ENCODE measurements around the gene CCDC179.

CCDC179 gene

GRCh38 chr11:22809893-22810292 lies 50.4 kb downstream of the CCDC179 start:
- TF ChIP-seq CTCF (conservative IDR thresholded peaks at IDR 0.05; ENCODE audit: low read depth, low read length) = no peak
- DNase-seq (ENCODE audit: low read depth) = no peak
- no peak overlapping the region for H3K4me3 ChIP-seq (ENCODE audit: low read depth, low read length)

- no peak for DNase-seq (ENCODE audit: low read depth)
- H3K4me3 ChIP-seq (ENCODE audit: low read depth, low read length) = no peak overlapping the region
- TF ChIP-seq CTCF (conservative IDR thresholded peaks at IDR 0.05; ENCODE audit: low read depth, low read length) = no peak
These were observed 51.6 kb downstream of the CCDC179 start for GRCh38 chr11:22808571-22809197.

- no peak overlapping the region for H3K4me3 ChIP-seq (ENCODE audit: low read depth, low read length)
- DNase-seq (ENCODE audit: low read depth) = peak; percentile 44
- no peak for TF ChIP-seq CTCF (conservative IDR thresholded peaks at IDR 0.05; ENCODE audit: low read depth, low read length)
These were observed 52.3 kb downstream of the CCDC179 start for GRCh38 chr11:22807855-22808570.

GRCh38 chr11:22807391-22807790 lies 52.9 kb downstream of the CCDC179 start:
- TF ChIP-seq CTCF (conservative IDR thresholded peaks at IDR 0.05; ENCODE audit: low read depth, low read length) = no peak
- no peak for DNase-seq (ENCODE audit: low read depth)
- H3K4me3 ChIP-seq (ENCODE audit: low read depth, low read length) = no peak overlapping the region

GRCh38 chr11:22802861-22803260 lies 57.4 kb downstream of the CCDC179 start:
- TF ChIP-seq CTCF (conservative IDR thresholded peaks at IDR 0.05; ENCODE audit: low read depth, low read length) = no peak
- no peak overlapping the region for H3K4me3 ChIP-seq (ENCODE audit: low read depth, low read length)
- no peak for DNase-seq (ENCODE audit: low read depth)

GRCh38 chr11:22800482-22800881 lies 59.8 kb downstream of the CCDC179 start:
- no peak for DNase-seq (ENCODE audit: low read depth)
- no peak for TF ChIP-seq CTCF (conservative IDR thresholded peaks at IDR 0.05; ENCODE audit: low read depth, low read length)
- no peak overlapping the region for H3K4me3 ChIP-seq (ENCODE audit: low read depth, low read length)

- DNase-seq (ENCODE audit: low read depth) = no peak
- no peak overlapping the region for H3K4me3 ChIP-seq (ENCODE audit: low read depth, low read length)
- no peak for TF ChIP-seq CTCF (conservative IDR thresholded peaks at IDR 0.05; ENCODE audit: low read depth, low read length)
These were observed 61.4 kb downstream of the CCDC179 start for GRCh38 chr11:22798901-22799300.
